Measurements from ENCODE around the gene SLC2A4RG.
"Not testable (repeated sequence)": the region's sequence is repeated elsewhere in the genome, so short reads cannot be mapped to it uniquely, and the experiment has no call there.

The SLC2A4RG gene

GRCh38 chr20:63707558-63708300, 31.8 kb upstream of the SLC2A4RG start, which contains the start of the genes ARFRP1 and ZGPAT:
Gene ARFRP1, minus strand, starts transcription at chr20:63707976. Its CDS starts 885 bp downstream, at chr20:63707091.
Gene ZGPAT, plus strand, starts transcription at chr20:63708039. Its CDS starts 542 bp downstream, at chr20:63708581.
- H3K9me3 ChIP-seq (replicated peaks; ENCODE audit: low read length) = no peaks in the 10 kb centered on the region
- H3K27me3 ChIP-seq (ENCODE audit: control insufficient read depth, insufficient read depth, low read length) = no peaks in the 10 kb centered on the region
- peak within 1 kb of the TSS; percentile 97 for H3K4me3 ChIP-seq (ENCODE audit: low read length)
- H3K4me2 ChIP-seq (ENCODE audit: low read length) = peak within 1 kb of the TSS; percentile 91
- H3K4me1 ChIP-seq (ENCODE audit: control insufficient read depth, insufficient read depth, low read length) = peaks cover 22% of the 10 kb centered on the region
- H3K36me3 ChIP-seq (ENCODE audit: insufficient read depth, low read length) = peaks cover 63% of the 10 kb centered on the region
- peak within 1 kb of the TSS; percentile 98 for H3K9ac ChIP-seq (ENCODE audit: low read depth, low read length)

DNA sequence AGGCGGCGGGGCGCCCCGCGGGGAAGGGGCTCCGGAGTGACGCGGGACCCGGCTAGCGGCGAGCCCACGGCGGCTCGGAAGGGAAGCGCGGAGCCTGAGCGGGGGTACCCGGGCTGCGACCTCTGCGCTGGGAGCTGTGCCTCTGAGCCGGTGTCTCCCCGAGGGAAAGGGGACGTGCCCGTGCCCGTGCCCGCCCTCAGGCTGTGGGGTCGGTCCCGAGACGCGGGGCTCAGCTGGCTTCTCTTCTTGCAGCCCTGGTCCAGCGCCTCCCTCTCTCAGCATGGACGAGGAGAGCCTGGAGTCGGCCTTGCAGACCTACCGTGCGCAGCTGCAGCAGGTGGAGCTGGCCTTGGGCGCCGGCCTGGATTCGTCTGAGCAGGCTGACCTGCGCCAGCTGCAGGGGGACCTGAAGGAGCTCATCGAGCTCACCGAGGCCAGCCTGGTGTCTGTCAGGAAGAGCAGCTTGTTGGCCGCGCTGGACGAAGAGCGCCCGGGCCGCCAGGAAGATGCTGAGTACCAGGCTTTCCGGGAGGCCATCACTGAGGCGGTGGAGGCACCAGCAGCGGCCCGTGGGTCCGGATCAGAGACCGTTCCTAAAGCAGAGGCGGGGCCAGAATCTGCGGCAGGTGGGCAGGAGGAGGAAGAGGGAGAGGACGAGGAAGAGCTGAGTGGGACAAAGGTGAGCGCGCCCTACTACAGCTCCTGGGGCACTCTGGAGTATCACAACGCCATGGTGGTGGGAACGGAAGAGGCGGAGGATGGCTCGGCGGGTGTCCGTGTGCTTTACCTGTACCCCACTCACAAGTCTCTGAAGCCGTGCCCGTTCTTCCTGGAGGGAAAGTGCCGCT, 31.1 kb upstream of the SLC2A4RG start:
- Histone ChIP-seq H3K9ac (ENCODE audit: low read depth, low read length) (peak overlapping the region; percentile 98), H3K36me3 (ENCODE audit: insufficient read depth, low read length) (peaks cover 63% of the 10 kb centered on the region), H3K4me1 (ENCODE audit: control insufficient read depth, insufficient read depth, low read length) (peaks cover 22% of the 10 kb centered on the region), H3K4me3 (ENCODE audit: low read length) (peak overlapping the region; percentile 97), H3K9me3 (replicated peaks; ENCODE audit: low read length) (no peaks in the 10 kb centered on the region), H3K27me3 (ENCODE audit: control insufficient read depth, insufficient read depth, low read length) (no peaks in the 10 kb centered on the region), H3K4me2 (ENCODE audit: low read length) (peak overlapping the region; percentile 91)

DNA sequence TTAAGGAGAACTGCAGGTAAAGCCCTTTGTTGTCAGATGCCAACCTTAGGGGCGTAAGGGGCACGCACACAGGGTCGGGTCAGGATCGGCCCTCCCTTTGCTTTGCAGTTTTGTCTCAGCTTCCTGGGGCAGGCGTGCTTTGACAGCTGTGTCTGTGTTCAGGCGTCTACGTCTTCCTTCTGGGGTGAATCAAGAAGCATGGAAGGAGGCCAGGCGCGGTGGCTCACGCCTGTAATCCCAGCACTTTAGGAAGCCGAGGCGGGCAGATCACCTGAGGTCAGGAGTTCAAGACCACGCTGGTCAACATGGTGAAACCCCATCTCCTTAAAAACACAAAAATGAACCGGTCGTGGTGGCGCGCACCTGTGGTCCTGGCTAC, 30.4 kb upstream of the SLC2A4RG start:
- H3K9ac ChIP-seq (ENCODE audit: low read depth, low read length) = peak overlapping the region; percentile 98
- peak overlapping the region; percentile 91 for H3K4me2 ChIP-seq (ENCODE audit: low read length)
- peak overlapping the region; percentile 97 for H3K4me3 ChIP-seq (ENCODE audit: low read length)
- H3K4me1 ChIP-seq (ENCODE audit: control insufficient read depth, insufficient read depth, low read length) = peaks cover 22% of the 10 kb centered on the region
- H3K27me3 ChIP-seq (ENCODE audit: control insufficient read depth, insufficient read depth, low read length) = no peaks in the 10 kb centered on the region
- no peaks in the 10 kb centered on the region for H3K9me3 ChIP-seq (replicated peaks; ENCODE audit: low read length)
- H3K36me3 ChIP-seq (ENCODE audit: insufficient read depth, low read length) = peaks cover 60% of the 10 kb centered on the region

DNA sequence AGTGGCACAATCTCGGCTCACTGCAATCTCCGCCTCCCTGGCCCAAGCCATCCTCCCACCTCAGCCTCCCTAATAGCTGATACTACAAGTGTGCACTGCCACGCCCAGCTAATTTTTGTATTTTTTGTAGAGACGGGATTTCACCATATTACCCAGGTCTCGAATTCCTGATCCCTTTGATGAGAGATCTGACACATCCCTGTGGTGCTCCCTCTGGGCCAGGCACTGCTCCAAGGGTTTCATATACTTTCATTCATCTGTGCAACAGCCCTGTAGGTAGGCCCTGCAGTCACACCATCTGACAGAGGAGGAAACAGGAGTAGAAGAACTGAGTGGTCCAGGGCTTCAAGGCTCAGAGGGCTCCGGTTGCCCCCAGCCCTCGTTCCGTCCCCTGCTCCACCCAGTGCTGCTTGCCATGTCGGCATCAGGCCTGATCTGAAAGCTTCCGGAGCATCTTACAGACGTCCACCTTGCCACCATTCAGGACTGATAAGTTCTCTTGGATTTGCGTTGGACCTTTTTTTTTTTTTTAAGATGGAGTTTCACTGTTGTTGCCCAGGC, 28.4 kb upstream of the SLC2A4RG start:
- peaks cover 50% of the 10 kb centered on the region for H3K36me3 ChIP-seq (ENCODE audit: insufficient read depth, low read length)
- no peak overlapping the region for H3K4me2 ChIP-seq (ENCODE audit: low read length)

DNA sequence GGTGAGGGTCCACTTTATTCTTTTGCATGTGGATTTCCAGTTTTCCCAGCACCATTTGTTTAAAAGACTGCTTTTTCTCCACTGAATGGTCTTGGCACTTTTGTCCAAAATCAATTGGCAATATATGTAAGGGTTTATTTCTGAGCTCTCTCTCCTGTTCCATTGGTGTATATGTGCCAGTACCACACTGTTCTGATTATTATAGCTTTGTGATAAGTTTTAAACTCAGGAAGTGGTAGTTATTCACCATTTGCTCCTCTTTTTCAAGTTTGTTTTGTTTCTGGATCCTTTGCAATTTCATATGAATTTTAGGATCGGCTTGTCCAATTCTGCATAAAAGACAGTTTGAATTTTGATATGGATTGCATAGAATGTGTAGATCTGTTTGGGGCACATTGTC, 27.4 kb upstream of the SLC2A4RG start:
- peaks cover 44% of the 10 kb centered on the region for H3K36me3 ChIP-seq (ENCODE audit: insufficient read depth, low read length)
- no peaks in the 10 kb centered on the region for H3K27me3 ChIP-seq (ENCODE audit: control insufficient read depth, insufficient read depth, low read length)
- no peak overlapping the region for H3K4me3 ChIP-seq (ENCODE audit: low read length)
- H3K4me1 ChIP-seq (ENCODE audit: control insufficient read depth, insufficient read depth, low read length) = peaks cover 9% of the 10 kb centered on the region
- no peak overlapping the region for H3K4me2 ChIP-seq (ENCODE audit: low read length)
- H3K9me3 ChIP-seq (replicated peaks; ENCODE audit: low read length) = no peaks in the 10 kb centered on the region
- H3K9ac ChIP-seq (ENCODE audit: low read depth, low read length) = no peak overlapping the region

More for the DNA sequence above, 28.4 kb upstream of the SLC2A4RG start:
- H3K4me1 ChIP-seq (ENCODE audit: control insufficient read depth, insufficient read depth, low read length) = peaks cover 18% of the 10 kb centered on the region
- no peaks in the 10 kb centered on the region for H3K9me3 ChIP-seq (replicated peaks; ENCODE audit: low read length)
- no peak overlapping the region for H3K9ac ChIP-seq (ENCODE audit: low read depth, low read length)
- no peak overlapping the region for H3K4me3 ChIP-seq (ENCODE audit: low read length)
- H3K27me3 ChIP-seq (ENCODE audit: control insufficient read depth, insufficient read depth, low read length) = no peaks in the 10 kb centered on the region

GRCh38 chr20:63714858-63715257, 24.7 kb upstream of the SLC2A4RG start:
- Histone ChIP-seq H3K9ac (ENCODE audit: low read depth, low read length) (no peak overlapping the region), H3K36me3 (ENCODE audit: insufficient read depth, low read length) (peaks cover 53% of the 10 kb centered on the region), H3K4me2 (ENCODE audit: low read length) (no peak overlapping the region), H3K4me1 (ENCODE audit: control insufficient read depth, insufficient read depth, low read length) (no peaks in the 10 kb centered on the region), H3K9me3 (replicated peaks; ENCODE audit: low read length) (peaks cover 5% of the 10 kb centered on the region), H3K27me3 (ENCODE audit: control insufficient read depth, insufficient read depth, low read length) (no peaks in the 10 kb centered on the region), H3K4me3 (ENCODE audit: low read length) (no peak overlapping the region)

- Histone ChIP-seq H3K27me3 (ENCODE audit: control insufficient read depth, insufficient read depth, low read length) (no peaks in the 10 kb centered on the region), H3K4me2 (ENCODE audit: low read length) (no peak overlapping the region), H3K36me3 (ENCODE audit: insufficient read depth, low read length) (peaks cover 35% of the 10 kb centered on the region), H3K4me3 (ENCODE audit: low read length) (no peak overlapping the region), H3K9ac (ENCODE audit: low read depth, low read length) (no peak overlapping the region), H3K4me1 (ENCODE audit: control insufficient read depth, insufficient read depth, low read length) (no peaks in the 10 kb centered on the region), H3K9me3 (replicated peaks; ENCODE audit: low read length) (peaks cover 5% of the 10 kb centered on the region)
These were observed 20.6 kb upstream of the SLC2A4RG start for GRCh38 chr20:63718996-63719395.

DNA sequence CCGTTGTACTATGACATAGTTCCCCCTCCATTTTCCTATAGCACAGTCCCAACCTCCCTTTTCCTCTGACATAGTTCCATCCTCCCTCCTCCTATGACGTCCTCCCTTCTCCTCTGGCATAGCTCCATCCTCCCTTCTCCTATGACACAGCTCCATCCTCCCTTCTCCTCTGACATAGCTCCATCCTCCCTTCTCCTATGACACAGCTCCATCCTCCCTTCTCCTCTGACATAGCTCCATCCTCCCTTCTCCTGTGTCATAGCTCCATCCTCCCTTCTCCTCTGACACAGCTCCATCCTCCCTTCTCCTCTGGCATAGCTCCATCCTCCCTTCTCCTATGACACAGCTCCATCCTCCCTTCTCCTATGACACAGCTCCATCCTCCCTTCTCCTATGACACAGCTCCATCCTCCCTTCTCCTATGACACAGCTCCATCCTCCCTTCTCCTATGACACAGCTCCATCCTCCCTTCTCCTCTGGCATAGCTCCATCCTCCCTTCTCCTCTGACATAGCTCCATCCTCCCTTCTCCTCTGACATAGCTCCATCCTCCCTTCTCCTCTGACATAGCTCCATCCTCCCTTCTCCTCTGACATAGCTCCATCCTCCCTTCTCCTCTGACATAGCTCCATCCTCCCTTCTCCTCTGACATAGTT, 16.5 kb upstream of the SLC2A4RG start:
- H3K4me1 ChIP-seq (ENCODE audit: control insufficient read depth, insufficient read depth, low read length); H3K27me3 ChIP-seq (ENCODE audit: control insufficient read depth, insufficient read depth, low read length); H3K9ac ChIP-seq (ENCODE audit: low read depth, low read length); H3K4me3 ChIP-seq (ENCODE audit: low read length); H3K9me3 ChIP-seq (replicated peaks; ENCODE audit: low read length); H3K4me2 ChIP-seq (ENCODE audit: low read length): not testable (repeated sequence)
- H3K36me3 ChIP-seq (ENCODE audit: insufficient read depth, low read length) = peaks cover 22% of the 10 kb centered on the region

- not testable (repeated sequence) for H3K4me1 ChIP-seq (ENCODE audit: control insufficient read depth, insufficient read depth, low read length); H3K4me2 ChIP-seq (ENCODE audit: low read length); H3K4me3 ChIP-seq (ENCODE audit: low read length); H3K9me3 ChIP-seq (replicated peaks; ENCODE audit: low read length); H3K9ac ChIP-seq (ENCODE audit: low read depth, low read length); H3K27me3 ChIP-seq (ENCODE audit: control insufficient read depth, insufficient read depth, low read length)
- H3K36me3 ChIP-seq (ENCODE audit: insufficient read depth, low read length) = peaks cover 30% of the 10 kb centered on the region
These were observed 9.3 kb upstream of the SLC2A4RG start for GRCh38 chr20:63730189-63730733.

DNA sequence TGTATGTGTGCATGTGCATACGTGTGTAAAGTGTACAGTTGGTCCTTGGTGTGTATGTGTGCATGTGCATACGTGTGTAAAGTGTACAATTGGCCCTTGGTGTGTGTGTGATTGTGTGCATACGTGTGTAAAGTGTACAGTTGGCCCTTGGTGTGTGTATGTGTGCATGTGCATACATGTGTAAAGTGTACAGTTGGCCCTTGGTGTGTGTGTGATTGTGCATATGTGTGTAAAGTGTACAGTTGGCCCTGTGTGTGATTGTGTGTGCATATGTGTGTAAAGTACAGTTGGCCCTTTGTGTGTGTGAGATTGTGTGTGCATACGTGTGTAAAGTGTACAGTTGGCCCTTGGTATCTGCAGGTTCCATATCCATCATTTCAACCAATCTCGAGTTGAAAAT, 8.2 kb upstream of the SLC2A4RG start:
- no peaks in the 10 kb centered on the region for H3K4me1 ChIP-seq (ENCODE audit: control insufficient read depth, insufficient read depth, low read length)
- H3K27me3 ChIP-seq (ENCODE audit: control insufficient read depth, insufficient read depth, low read length) = no peaks in the 10 kb centered on the region
- H3K4me3 ChIP-seq (ENCODE audit: low read length) = no peak overlapping the region
- H3K9me3 ChIP-seq (replicated peaks; ENCODE audit: low read length) = no peaks in the 10 kb centered on the region
- no peak overlapping the region for H3K4me2 ChIP-seq (ENCODE audit: low read length)
- no peak overlapping the region for H3K9ac ChIP-seq (ENCODE audit: low read depth, low read length)
- peaks cover 35% of the 10 kb centered on the region for H3K36me3 ChIP-seq (ENCODE audit: insufficient read depth, low read length)
